Neural cell (in vitro differentiated cells): ENCODE data around the gene PDE9A. TPM values are rescaled to one million over a fixed set of nuclear protein-coding genes. Genes with fewer than 3 reads are reported as not detected.
A peak's percentile ranks its signal among the peaks of the same experiment; 100 is the strongest.

Source experiments
- H2AFZ ChIP-seq: fragments of 200-600, 300-800 bp; sonication (generic), shearing (Covaris generic); 2 replicates; pipeline ENCODE4 v1.6.0; 2014; ENCODE audit warnings: low read depth, mild to moderate bottlenecking, antibody characterized with exemption, low read length, moderate library complexity
- H3F3A ChIP-seq: fragments of 200-600 bp; shearing (Covaris generic); 2 replicates; pipeline ENCODE4 v1.6.1; 2016; ENCODE audit warnings: mild to moderate bottlenecking, moderate library complexity, mixed read lengths, antibody characterized with exemption, low read length; ENCODE audit not compliant: insufficient read depth, poor library complexity, severe bottlenecking
- H3K27ac ChIP-seq: fragments of 200-600, 300-800 bp; sonication (generic), shearing (Covaris generic); 2 replicates; pipeline ENCODE4 v1.5.1; 2014; ENCODE audit warnings: mild to moderate bottlenecking, low read length, moderate library complexity
- H3K27me3 ChIP-seq: fragments of 300-800, 200-600 bp; sonication (generic), shearing (Covaris generic); 2 replicates; pipeline ENCODE4 v1.6.0; 2014; ENCODE audit warnings: mild to moderate bottlenecking, low read depth, low read length, moderate library complexity; ENCODE audit not compliant: insufficient read depth
- H3K36me3 ChIP-seq: fragments of 300-800, 200-600 bp; sonication (generic), shearing (Covaris generic); 2 replicates; pipeline ENCODE4 v1.5.1; 2014; ENCODE audit warnings: mild to moderate bottlenecking, antibody characterized with exemption, low read length, moderate library complexity; ENCODE audit not compliant: insufficient read depth
- H3K4me2 ChIP-seq: fragments of 300-800, 200-600 bp; sonication (generic), shearing (Covaris generic); 2 replicates; pipeline ENCODE4 v1.6.0; 2014; ENCODE audit warnings: mild to moderate bottlenecking, low read length
- H3K4me3 ChIP-seq: fragments of 300-800, 200-600 bp; sonication (generic), shearing (Covaris generic); 2 replicates; pipeline ENCODE4 v1.5.1; 2014; ENCODE audit warnings: mild to moderate bottlenecking, low read length, moderate library complexity
- H3K79me2 ChIP-seq: fragments of 200-600 bp; shearing (Covaris generic); replicated peaks from 2 replicates; pipeline ENCODE4 v1.6.0; 2014; ENCODE audit warnings: mild to moderate bottlenecking, low read length, moderate library complexity; ENCODE audit not compliant: insufficient read depth
- H3K9ac ChIP-seq: fragments of 300-800, 200-600 bp; sonication (generic), shearing (Covaris generic); 2 replicates; pipeline ENCODE4 v1.6.1; 2016; ENCODE audit warnings: mild to moderate bottlenecking, low read length, mixed read lengths
- H3K9me2 ChIP-seq: fragments of 200-600 bp; shearing (Covaris generic); 2 replicates; pipeline ENCODE4 v1.6.1; 2016; ENCODE audit warnings: mild to moderate bottlenecking, low read length, mixed read lengths; ENCODE audit not compliant: insufficient read depth
- H3K9me3 ChIP-seq: fragments of 200-600, 300-800 bp; sonication (generic), shearing (Covaris generic); 2 replicates; pipeline ENCODE4 v1.6.1; 2016; ENCODE audit warnings: mild to moderate bottlenecking, mixed run types, low read length, moderate library complexity, mixed read lengths
- H4K20me1 ChIP-seq: fragments of 200-600 bp; shearing (Covaris generic); 2 replicates; pipeline ENCODE4 v1.6.1; 2016; ENCODE audit warnings: mild to moderate bottlenecking, mixed run types; ENCODE audit not compliant: insufficient read depth
- EP300 ChIP-seq: fragments of 450-650 bp; conservative IDR thresholded peaks from 2 replicates; pipeline ENCODE4 v1.6.1; 2014; ENCODE audit warnings: antibody characterized with exemption, mild to moderate bottlenecking, moderate library complexity; ENCODE audit not compliant: poor library complexity, severe bottlenecking
- EZH2 ChIP-seq: fragments of 200-600, 300-800 bp; shearing (Covaris generic), sonication (generic); IDR thresholded peaks from 2 replicates; pipeline ENCODE4 v1.6.1; 2014; ENCODE audit warnings: antibody characterized with exemption, low read length, borderline replicate concordance, mild to moderate bottlenecking; ENCODE audit not compliant: insufficient read depth, poor library complexity, severe bottlenecking
- MXI1 ChIP-seq: fragments of 450-650 bp; conservative IDR thresholded peaks from 2 replicates; pipeline ENCODE4 v1.6.1; 2014; ENCODE audit warnings: antibody characterized with exemption, mild to moderate bottlenecking; ENCODE audit not compliant: poor library complexity, severe bottlenecking
- POLR2AphosphoS5 ChIP-seq: IDR thresholded peaks from 2 replicates; pipeline ENCODE4 v1.6.1; 2012
- RAD21 ChIP-seq: fragments of 450-650 bp; conservative IDR thresholded peaks from 2 replicates; pipeline ENCODE4 v1.6.1; 2014; ENCODE audit warnings: antibody characterized with exemption, mild to moderate bottlenecking, moderate library complexity
- SMC3 ChIP-seq: fragments of 450-650 bp; conservative IDR thresholded peaks from 2 replicates; pipeline ENCODE4 v1.6.1; 2014; ENCODE audit warnings: antibody characterized with exemption, mild to moderate bottlenecking, moderate library complexity; ENCODE audit not compliant: poor library complexity
- TAF1 ChIP-seq: IDR thresholded peaks from 2 replicates; pipeline ENCODE4 v1.6.1; 2012; ENCODE audit warnings: low read depth
- polyA plus RNA-seq: library from polyadenylated mRNA; depleted of rRNA; stranded (reverse); fragments of >200 nt; gene quantifications from 2 replicates; pipeline ENCODE4 v1.2.3, GENCODE V29; 2014
- TF ChIP-seq, protein P1 (sequence below): IDR thresholded peaks from 2 replicates; pipeline ENCODE4 v1.6.1; 2012; ENCODE audit warnings: borderline replicate concordance
- TF ChIP-seq, protein P2 (sequence below): fragments of 450-650 bp; IDR thresholded peaks from 2 replicates; pipeline ENCODE4 v1.5.1; 2014; ENCODE audit warnings: antibody characterized with exemption, mild to moderate bottlenecking, moderate library complexity; ENCODE audit not compliant: poor library complexity, severe bottlenecking

Gene PDE9A
- polyA plus RNA-seq, 1 donor from 2014 or later = 32.2 TPM

DNA sequence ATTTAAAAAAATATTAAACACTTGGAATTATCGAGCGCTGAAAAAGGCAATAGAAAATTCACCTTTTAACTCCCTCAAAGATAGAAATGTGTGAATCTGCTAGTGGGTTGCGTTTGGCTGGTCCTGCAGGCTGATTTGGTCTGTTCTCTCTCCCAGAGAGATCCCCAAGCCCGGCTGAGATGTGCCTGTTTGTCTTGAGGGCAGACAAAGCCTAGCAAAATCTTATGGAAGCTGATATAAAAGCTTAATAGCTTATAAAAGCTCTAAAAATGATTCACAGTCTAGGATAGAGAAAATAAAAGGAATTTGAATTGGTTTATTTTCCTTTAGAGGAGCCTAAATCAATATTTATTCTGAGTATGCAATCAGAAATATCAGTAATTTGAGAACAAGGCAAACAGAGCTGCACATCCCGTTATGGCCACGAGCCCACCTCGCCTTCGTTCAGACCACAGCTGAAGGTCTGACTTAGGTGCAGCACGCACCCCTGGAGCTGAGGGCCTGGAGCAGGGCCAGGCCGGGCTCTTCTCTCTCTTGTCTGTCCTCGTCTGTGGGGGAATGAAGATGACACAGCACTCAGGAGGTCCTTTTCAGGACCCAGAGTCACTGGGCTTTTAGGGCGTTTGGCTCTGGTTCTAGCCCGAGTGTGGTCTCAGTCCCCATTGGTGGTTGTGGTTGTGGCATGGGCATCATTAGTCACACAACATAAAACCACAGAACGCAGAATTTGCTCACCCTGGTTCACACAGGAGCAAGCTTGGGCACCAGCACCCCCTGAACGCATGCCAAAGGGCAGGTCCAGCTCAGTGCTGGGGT lies 18.6 kb downstream of the PDE9A start:
- H3K9me3 ChIP-seq = no peaks in the 10 kb centered on the region
- H3K27me3 ChIP-seq = no peaks in the 10 kb centered on the region
- H3K27ac ChIP-seq = no peak overlapping the region
- no peak overlapping the region for H3K4me2 ChIP-seq
- H3K9me2 ChIP-seq = no peaks in the 10 kb centered on the region
- peaks cover 16% of the 10 kb centered on the region for H3K79me2 ChIP-seq
- no peaks in the 10 kb centered on the region for H3K36me3 ChIP-seq
- H3F3A ChIP-seq = no peaks in the 10 kb centered on the region
- H4K20me1 ChIP-seq = no peaks in the 10 kb centered on the region
- no peak for TF ChIP-seq MXI1
- no peak for TF ChIP-seq EZH2
- TF ChIP-seq SMC3 = no peak
- no peak overlapping the region for H3K4me3 ChIP-seq
- H2AFZ ChIP-seq = no peak overlapping the region
- peak overlapping the region; percentile 27 for H3K9ac ChIP-seq

DNA sequence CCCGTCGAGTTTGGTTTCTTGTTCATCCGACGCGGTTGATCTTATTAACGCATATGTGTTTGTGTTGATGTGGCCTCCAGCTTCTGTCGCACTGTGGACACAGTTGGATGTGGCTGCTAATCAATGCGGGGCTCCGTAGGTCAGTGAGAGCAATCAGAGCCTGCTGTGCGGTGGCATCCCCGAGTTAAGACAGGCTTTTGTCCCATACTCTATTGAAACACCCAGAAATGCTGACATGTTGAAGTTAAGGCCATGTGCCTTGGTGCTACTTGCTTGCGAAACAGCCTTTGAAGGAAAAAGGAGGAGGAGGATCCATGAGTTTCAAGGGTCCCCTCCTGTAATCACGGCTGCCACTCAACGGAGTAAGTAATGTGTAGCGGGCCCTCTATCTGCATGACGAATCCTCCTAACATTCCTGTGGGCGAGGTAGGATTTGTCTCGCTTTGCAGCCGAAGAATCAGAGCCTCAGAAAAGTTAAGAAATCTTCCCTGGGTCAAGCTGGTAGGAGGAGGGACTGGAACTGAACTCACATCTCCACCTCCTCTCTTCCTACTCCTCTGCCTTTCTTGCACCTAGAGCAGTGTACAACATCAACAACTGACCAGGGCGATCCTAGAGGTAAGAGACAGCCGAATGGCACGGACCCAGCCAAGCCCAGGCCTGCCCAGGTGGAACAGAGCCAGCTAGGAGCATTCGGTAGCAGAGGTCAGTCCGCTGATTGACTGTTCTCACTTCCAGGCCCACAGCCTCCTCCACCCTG lies 19.5 kb downstream of the PDE9A start:
- no peaks in the 10 kb centered on the region for H4K20me1 ChIP-seq
- H3K79me2 ChIP-seq = peaks cover 16% of the 10 kb centered on the region
- H3K9me3 ChIP-seq = no peaks in the 10 kb centered on the region
- no peaks in the 10 kb centered on the region for H3K9me2 ChIP-seq
- H3K9ac ChIP-seq = no peak overlapping the region
- TF ChIP-seq RAD21 = no peak
- no peak for TF ChIP-seq POLR2AphosphoS5
- H3K4me2 ChIP-seq = no peak overlapping the region
- H3K4me3 ChIP-seq = no peak overlapping the region
- no peaks in the 10 kb centered on the region for H3K36me3 ChIP-seq
- no peak overlapping the region for H3K27ac ChIP-seq
- no peaks in the 10 kb centered on the region for H3K27me3 ChIP-seq
- no peaks in the 10 kb centered on the region for H3F3A ChIP-seq
- no peak overlapping the region for H2AFZ ChIP-seq

DNA sequence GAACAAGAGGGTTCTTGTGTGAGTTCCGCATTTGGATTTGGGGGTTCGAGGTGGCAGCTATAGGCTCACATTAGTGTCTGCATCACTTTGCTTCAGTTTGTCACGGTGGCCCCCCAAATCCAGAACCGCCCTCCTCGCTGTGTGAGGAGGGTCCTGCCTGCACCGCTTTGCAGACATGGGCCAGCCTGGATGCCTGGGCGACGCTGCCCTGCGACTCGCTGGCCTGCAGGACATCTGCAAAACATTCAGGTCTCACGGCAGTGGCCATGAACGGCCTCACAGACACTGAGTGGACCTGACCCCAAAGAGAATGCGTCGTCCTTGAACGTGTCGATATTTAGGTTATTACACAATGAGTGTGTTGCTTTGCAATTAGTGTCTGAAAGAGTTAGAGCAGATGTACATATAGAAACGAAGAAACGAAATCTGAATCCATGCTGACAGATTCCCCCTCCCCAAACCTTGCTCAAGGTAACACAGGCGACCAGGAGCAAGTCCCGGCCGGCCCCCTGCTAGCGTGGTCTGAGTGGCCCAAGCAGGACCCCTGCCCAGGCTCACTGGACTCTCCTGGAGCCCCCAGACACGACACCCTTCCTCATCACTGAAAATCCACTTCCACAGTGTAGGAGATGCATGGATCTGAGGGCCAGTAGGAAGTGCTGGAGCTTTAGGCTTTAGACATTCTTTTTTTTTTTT lies 20.4 kb downstream of the PDE9A start:
- Histone ChIP-seq H3K79me2 (peaks cover 16% of the 10 kb centered on the region), H3K4me3 (no peak overlapping the region), H2AFZ (no peak overlapping the region), H3K36me3 (no peaks in the 10 kb centered on the region), H3K27me3 (no peaks in the 10 kb centered on the region), H3K27ac (no peak overlapping the region), H3K9me3 (no peaks in the 10 kb centered on the region), H3K9ac (no peak overlapping the region), H4K20me1 (no peaks in the 10 kb centered on the region), H3F3A (no peaks in the 10 kb centered on the region), H3K4me2 (no peak overlapping the region), H3K9me2 (no peaks in the 10 kb centered on the region)
- TF ChIP-seq EZH2 = no peak
- TF ChIP-seq RAD21 = no peak
- no peak for TF ChIP-seq SMC3
- no peak for TF ChIP-seq EP300
- TF ChIP-seq, protein P1, sequence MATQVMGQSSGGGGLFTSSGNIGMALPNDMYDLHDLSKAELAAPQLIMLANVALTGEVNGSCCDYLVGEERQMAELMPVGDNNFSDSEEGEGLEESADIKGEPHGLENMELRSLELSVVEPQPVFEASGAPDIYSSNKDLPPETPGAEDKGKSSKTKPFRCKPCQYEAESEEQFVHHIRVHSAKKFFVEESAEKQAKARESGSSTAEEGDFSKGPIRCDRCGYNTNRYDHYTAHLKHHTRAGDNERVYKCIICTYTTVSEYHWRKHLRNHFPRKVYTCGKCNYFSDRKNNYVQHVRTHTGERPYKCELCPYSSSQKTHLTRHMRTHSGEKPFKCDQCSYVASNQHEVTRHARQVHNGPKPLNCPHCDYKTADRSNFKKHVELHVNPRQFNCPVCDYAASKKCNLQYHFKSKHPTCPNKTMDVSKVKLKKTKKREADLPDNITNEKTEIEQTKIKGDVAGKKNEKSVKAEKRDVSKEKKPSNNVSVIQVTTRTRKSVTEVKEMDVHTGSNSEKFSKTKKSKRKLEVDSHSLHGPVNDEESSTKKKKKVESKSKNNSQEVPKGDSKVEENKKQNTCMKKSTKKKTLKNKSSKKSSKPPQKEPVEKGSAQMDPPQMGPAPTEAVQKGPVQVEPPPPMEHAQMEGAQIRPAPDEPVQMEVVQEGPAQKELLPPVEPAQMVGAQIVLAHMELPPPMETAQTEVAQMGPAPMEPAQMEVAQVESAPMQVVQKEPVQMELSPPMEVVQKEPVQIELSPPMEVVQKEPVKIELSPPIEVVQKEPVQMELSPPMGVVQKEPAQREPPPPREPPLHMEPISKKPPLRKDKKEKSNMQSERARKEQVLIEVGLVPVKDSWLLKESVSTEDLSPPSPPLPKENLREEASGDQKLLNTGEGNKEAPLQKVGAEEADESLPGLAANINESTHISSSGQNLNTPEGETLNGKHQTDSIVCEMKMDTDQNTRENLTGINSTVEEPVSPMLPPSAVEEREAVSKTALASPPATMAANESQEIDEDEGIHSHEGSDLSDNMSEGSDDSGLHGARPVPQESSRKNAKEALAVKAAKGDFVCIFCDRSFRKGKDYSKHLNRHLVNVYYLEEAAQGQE = no peak
- no peak for TF ChIP-seq MXI1
- no peak for TF ChIP-seq POLR2AphosphoS5
- TF ChIP-seq TAF1 = no peak
- TF ChIP-seq, protein P2, sequence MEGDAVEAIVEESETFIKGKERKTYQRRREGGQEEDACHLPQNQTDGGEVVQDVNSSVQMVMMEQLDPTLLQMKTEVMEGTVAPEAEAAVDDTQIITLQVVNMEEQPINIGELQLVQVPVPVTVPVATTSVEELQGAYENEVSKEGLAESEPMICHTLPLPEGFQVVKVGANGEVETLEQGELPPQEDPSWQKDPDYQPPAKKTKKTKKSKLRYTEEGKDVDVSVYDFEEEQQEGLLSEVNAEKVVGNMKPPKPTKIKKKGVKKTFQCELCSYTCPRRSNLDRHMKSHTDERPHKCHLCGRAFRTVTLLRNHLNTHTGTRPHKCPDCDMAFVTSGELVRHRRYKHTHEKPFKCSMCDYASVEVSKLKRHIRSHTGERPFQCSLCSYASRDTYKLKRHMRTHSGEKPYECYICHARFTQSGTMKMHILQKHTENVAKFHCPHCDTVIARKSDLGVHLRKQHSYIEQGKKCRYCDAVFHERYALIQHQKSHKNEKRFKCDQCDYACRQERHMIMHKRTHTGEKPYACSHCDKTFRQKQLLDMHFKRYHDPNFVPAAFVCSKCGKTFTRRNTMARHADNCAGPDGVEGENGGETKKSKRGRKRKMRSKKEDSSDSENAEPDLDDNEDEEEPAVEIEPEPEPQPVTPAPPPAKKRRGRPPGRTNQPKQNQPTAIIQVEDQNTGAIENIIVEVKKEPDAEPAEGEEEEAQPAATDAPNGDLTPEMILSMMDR = no peak
